GM18505 (cell line): ENCODE measurements around the gene ADCY4.

ENCODE experiments used
- ATAC-seq: cut with Tn5 transposase; IDR thresholded peaks from one replicate; pipeline ENCODE4 v1.9.1; 2021; ENCODE audit not compliant: unreplicated experiment
- POLR2A ChIP-seq: IDR thresholded peaks from 4 replicates; pipeline ENCODE4 v1.6.1; 2011; ENCODE audit warnings: borderline replicate concordance; ENCODE audit not compliant: insufficient read depth, insufficient read length; ENCODE audit errors: extremely low read depth

Gene ADCY4

DNA sequence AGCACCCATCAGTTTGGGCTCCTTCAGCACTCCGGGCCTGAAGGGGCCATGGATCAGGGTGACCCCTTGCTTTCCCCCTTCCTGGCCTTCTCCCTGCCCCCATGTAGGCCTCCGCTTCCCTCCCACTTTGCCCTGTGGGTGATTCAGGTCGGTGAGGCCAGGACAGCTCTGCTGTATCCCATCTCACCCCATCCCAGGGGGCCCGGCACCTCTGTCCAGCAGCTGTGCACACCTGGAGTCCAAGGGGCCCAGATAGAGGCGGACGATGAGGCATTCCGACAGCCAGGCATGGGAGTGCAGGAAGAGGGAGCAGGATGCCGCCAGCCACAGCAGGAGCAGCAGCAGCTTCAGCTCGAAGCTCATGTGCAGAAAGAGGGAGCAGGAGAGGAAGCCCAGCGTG, 12.2 kb downstream of the ADCY4 start:
- ATAC-seq = no peak
- TF ChIP-seq POLR2A = no peak

DNA sequence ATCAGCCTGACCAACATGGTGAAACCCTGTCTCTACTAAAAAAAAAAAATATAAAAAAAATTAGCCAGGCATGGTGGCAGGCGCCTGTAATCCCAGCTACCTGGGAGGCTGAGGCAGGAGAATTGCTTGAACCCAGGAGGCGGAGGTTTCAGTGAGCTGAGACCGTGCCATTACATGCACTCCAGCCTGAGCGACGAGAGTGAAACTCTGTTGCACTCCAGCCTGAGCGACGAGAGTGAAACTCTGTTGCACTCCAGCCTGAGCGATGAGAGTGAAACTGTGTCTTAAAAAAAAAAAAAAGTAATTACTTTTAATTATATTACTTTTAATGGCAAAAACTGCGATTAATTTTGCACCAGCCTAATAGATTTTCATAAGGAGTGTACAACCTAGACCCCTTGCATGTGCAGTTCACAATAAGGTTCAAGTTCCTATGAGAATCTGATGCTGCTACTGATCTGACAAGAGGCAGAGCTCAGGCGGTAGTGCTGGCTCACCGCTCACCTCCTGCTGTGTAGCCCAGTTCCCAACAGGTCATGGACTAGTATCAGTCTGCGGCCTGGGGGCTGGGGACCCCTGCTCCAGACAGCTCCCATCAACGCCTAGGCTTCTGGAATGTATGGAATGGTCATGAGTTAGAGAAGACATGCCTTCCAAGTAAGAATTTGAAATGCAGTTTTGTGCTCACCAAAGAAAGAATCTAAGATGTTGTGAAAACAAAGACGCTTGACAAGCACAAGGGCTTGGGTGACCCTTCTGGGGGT, 13.5 kb downstream of the ADCY4 start:
- ATAC-seq = no peak
- TF ChIP-seq POLR2A = no peak

DNA sequence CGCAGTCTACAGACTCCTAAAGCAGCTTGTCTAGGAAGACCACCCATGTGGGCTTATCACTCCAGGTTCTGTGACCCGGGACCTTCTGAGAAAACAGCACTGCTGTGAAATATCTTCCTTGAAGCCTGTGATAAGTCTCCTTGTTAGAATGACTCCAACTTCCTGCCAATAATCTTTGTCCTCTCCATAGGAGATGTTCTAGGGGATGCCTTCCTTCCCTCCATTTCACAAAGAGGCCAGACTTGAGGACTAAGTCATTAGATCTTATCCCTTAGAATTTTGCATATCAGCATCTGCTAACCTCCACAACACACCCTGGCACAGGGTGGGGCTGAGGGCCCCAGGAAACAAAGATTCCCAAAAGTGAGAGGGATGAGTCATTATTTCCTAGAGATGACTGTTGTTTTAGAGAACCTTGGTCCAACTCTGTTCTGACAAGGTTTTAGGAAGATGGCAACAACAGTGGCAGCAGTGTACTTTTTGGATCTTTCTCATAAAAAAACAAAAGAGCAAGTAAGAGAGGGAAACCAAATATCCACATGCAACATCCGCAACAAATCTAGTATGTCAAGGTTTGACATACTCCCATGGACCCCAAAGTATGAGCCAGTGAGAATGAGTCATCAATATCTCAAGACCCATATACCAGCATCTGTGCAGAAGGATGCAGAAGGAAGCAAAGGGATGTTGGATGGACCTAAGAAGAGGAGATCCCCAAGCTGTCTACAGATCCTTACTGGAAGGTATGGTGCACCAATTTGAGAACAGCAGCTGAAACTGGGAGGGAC, 17.5 kb downstream of the ADCY4 start:
- ATAC-seq = no peak
- no peak for TF ChIP-seq POLR2A

DNA sequence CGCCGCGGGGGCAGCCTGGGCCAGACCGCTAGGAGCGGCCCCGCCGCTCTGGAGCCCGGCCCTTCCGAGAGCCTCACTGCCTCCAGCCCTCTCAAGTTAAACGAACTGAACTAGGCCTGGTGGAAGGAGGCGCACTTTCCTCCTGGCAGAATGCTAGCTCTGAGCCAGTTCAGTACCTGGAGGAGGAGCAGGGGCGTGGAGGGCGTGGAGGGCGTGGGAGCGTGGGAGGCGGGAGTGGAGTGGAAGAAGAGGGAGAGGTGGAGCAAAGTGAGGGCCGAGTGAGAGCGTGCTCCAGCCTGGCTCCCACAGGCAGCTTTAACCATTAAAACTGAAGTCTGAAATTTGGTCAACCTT, 18.3 kb downstream of the ADCY4 start:
- no peak for TF ChIP-seq POLR2A
- ATAC-seq = no peak

DNA sequence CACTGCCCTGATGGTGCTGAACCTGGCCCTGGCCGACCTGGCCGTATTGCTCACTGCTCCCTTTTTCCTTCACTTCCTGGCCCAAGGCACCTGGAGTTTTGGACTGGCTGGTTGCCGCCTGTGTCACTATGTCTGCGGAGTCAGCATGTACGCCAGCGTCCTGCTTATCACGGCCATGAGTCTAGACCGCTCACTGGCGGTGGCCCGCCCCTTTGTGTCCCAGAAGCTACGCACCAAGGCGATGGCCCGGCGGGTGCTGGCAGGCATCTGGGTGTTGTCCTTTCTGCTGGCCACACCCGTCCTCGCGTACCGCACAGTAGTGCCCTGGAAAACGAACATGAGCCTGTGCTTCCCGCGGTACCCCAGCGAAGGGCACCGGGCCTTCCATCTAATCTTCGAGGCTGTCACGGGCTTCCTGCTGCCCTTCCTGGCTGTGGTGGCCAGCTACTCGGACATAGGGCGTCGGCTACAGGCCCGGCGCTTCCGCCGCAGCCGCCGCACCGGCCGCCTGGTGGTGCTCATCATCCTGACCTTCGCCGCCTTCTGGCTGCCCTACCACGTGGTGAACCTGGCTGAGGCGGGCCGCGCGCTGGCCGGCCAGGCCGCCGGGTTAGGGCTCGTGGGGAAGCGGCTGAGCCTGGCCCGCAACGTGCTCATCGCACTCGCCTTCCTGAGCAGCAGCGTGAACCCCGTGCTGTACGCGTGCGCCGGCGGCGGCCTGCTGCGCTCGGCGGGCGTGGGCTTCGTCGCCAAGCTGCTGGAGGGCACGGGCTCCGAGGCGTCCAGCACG, 18.9 kb downstream of the ADCY4 start:
- ATAC-seq = no peak
- no peak for TF ChIP-seq POLR2A

DNA sequence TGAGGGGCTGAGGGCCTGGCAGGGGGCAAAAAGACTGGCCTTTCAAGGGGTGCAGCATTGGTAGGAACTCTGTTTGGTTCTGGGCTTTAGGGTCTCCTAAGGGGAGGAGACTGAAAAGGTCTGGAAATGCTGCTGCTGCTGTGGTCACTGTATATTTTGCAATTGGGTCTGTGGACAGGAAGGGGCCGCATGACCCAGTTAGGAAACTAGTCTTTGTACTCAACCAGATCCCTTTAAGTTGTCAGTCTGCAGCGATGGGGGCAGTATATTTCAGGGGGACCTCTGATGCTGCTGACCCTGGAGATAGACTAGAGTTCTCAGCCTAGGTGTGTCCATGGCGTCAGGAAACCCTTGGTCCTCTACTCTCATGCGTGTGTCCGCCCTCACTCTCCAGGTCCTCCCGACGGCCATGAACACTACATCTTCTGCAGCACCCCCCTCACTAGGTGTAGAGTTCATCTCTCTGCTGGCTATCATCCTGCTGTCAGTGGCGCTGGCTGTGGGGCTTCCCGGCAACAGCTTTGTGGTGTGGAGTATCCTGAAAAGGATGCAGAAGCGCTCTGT, 19.5 kb downstream of the ADCY4 start:
- TF ChIP-seq POLR2A = no peak
- ATAC-seq = no peak

DNA sequence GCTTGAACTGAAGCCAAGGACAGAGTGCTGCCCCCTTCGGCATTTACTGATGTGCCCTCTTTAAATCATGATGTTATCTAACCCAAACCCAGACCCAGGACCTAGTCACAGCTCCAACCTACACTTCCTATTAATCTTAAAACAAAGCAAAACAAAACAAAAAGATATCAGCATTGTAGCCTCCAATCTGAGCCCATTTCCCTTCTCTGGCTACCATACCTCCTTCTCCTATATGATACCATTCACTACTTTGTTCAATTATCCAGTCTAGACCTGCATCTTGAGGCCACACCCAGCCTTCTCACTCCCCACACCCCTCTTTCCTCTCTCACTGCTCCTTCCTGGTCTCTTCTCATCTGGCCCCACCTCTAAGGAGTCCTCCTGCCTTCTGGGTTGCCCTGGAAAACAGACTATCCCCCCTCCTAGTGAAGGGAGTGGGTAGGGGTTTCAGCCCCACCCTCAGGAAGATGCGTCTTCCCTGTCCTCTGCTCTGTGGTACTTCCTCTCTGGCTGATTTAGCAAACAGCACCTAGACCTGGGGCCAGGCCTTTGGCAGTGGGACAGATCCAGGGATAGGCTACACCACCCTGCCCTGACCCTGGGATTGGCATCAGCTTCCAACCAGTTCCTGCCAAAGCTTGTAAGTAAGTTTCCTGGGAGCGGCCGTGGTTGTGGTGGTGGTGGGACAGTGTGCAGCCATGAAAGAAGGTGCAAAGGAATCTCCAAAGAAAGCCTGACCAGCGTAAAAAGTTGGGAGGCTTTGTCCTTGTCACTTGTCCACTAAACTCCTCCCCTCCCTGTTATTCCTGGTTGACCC, 20.3 kb downstream of the ADCY4 start:
- TF ChIP-seq POLR2A = no peak
- no peak for ATAC-seq

DNA sequence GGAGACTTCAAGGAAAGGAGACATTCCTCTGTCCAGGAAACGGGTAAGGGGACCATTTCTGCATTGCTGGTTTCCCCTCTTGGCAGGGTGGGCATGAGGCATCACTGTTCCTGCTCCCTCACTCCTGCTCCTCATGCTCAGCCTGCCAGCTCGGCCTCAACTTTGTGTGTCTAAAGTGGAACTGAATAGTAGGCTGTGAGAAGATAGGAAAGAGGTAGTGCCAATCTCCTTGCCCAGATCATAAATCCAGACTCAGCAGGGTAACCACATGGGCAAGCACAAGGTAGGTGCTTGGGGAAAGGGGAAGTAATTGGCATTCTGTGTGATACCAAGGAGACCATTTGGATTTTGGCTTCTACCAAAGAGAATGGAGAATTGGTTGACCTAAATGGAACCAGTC, 21.0 kb downstream of the ADCY4 start:
- ATAC-seq = no peak
- no peak for TF ChIP-seq POLR2A

DNA sequence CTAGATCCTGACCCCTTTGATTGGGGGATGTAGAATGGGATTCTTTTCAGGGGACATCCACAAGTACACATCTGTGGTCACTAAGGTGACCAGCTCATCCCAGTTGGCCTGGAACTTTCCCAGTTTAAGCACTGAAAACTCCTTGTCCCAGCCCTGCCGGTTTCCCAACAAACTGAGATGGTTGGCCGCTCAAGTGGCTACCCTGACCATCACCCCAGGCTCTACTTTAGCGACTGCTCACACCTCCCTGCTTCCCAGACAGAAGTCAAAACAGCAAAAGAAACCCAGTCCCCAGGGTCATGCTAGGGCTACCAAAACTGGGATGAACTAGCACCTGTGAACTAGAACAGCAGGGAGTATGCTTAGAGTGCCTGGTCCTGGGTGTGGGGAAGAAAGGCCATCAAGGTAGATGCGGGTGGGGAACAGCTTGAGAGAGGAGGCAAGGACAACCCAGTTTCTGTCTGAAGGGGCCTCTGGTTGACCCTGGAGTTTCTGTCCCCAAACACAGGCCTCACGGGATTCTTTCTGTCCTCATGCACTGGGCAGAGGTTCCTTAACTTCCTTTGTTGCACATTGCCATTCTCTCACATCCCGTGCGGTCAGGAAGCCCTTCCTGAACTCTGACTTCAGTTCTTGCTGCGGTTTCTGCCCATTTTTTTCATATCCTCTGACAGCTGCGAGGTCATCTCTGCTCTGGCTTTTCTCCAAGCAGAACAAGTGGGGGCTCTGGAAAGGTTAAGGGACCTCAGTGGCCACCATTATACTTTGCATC, 21.9 kb downstream of the ADCY4 start:
- no peak for ATAC-seq
- no peak for TF ChIP-seq POLR2A

DNA sequence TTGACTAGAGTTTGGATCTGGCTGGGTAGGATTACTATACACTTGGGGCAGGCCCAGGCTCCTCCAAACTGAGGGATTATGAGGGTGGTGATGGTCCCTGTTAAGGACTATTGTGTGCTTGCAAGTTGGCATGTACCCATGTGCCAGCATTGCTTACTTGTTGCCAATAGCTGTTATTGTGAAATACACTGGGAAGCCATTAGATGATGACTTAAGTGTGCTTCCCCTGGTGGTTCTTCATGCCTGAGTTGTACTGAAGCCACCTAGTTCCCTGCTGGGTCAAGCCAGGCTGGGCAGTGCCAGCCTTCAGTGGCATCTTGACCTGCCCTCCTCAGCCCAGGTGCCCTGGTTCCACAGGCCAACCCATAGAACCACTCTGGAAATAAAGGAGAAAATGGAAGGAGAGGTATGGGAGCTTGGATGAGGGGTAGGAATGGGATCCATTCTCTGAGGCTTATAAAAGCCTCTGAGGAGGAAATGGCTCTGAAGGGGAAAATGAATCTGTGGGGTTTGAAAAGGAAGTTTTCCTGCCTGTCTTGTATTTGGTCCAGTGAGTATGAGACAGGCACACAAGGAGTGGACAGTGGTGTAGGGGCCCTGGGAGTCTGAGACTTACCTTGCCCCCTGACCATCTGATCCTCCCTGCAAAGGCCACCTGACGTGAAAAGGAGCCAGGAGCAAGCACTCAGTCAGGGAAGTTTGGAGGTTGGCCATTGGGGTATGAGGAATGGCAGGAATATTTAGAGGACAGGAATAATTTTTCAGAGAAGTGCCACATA, 22.8 kb downstream of the ADCY4 start:
- TF ChIP-seq POLR2A = no peak
- no peak for ATAC-seq
